ENCODE results near the gene TCERG1L.

- no peak for TF ChIP-seq CTCF (IDR thresholded peaks at IDR 0.05)
- no peak for TF ChIP-seq POLR2A (IDR thresholded peaks at IDR 0.05)
- TF ChIP-seq POLR2AphosphoS5 (IDR thresholded peaks at IDR 0.05; ENCODE audit: insufficient read depth in 1 of 2, low read depth in 1 of 2): no peak
Observed at GRCh38 chr10:131186547-131187253, 124.8 kb downstream of the TCERG1L start.
